Immature natural killer cell (primary cell): Measurements from ENCODE around the gene ZNF714. TPM values are rescaled to one million over a fixed set of nuclear protein-coding genes. Genes with fewer than 3 reads are reported as not detected.
A peak's percentile ranks its signal among the peaks of the same experiment; 100 is the strongest.
"Not testable (repeated sequence)": the region's sequence is repeated elsewhere in the genome, so short reads cannot be mapped to it uniquely, and the experiment has no call there.

Experiments
- DNase-seq, 3 donors: peaks; one replicate each; pipeline ENCODE4 v3.0.0; 2022; ENCODE audit warnings: mixed read lengths in 1 of 3
- H3K27ac Mint-ChIP-seq, 6 donors: one replicate each; pipeline ENCODE4 v1.8.0; 2020; ENCODE audit warnings: mixed read lengths in 6 of 6, mild to moderate bottlenecking in 5 of 6, inconsistent platforms in 4 of 6, moderate library complexity in 3 of 6
- H3K27me3 Mint-ChIP-seq, 3 donors: one replicate each; pipeline ENCODE4 v1.8.0; 2020 to 2021; ENCODE audit warnings: low read depth in 3 of 3, mild to moderate bottlenecking in 3 of 3, mixed read lengths in 3 of 3, moderate library complexity in 3 of 3, inconsistent platforms in 1 of 3
- H3K36me3 Mint-ChIP-seq, 3 donors: one replicate each; pipeline ENCODE4 v1.8.0; 2020; ENCODE audit warnings: mixed read lengths in 3 of 3, inconsistent platforms in 2 of 3, mild to moderate bottlenecking in 2 of 3
- H3K4me1 Mint-ChIP-seq, 2 donors: one replicate each; pipeline ENCODE4 v1.8.0; 2020; ENCODE audit warnings: inconsistent platforms in 2 of 2, mild to moderate bottlenecking in 2 of 2, mixed read lengths in 2 of 2, moderate library complexity in 1 of 2
- H3K4me3 Mint-ChIP-seq, 5 donors: one replicate each; pipeline ENCODE4 v1.8.0; 2020; ENCODE audit warnings: mild to moderate bottlenecking in 5 of 5, mixed read lengths in 5 of 5, inconsistent platforms in 3 of 5, moderate library complexity in 3 of 5
- H3K9me3 Mint-ChIP-seq, 6 donors: one replicate each; pipeline ENCODE4 v1.8.0; 2020; ENCODE audit warnings: mild to moderate bottlenecking in 6 of 6, mixed read lengths in 6 of 6, inconsistent platforms in 4 of 6, moderate library complexity in 3 of 6
- polyA plus RNA-seq, 3 donors: library from polyadenylated mRNA; unstranded; fragments of 300-500 nt; fragmentation: Illumina TruSeq; gene quantifications; one replicate each; pipeline ENCODE4 v1.2.3, GENCODE V29; 2021

ZNF714 gene
- polyA plus RNA-seq, 3 donors from 2014 or later = 2.1 to 7.0 (median 4.1) TPM

- no peak overlapping the region for H3K4me3 Mint-ChIP-seq
- no peak for DNase-seq
- no peaks in the 10 kb centered on the region for H3K4me1 Mint-ChIP-seq
- no peak overlapping the region for H3K27ac Mint-ChIP-seq
- peaks cover 0 to 1% (median 0%) of the 10 kb centered on the region in 3 donors for H3K27me3 Mint-ChIP-seq
- peaks cover 14 to 36% (median 18%) of the 10 kb centered on the region in 6 donors for H3K9me3 Mint-ChIP-seq
- H3K36me3 Mint-ChIP-seq = peaks cover 45 to 73% (median 58%) of the 10 kb centered on the region in 3 donors
Measured at GRCh38 chr19:21110183-21110582, 28.2 kb downstream of the ZNF714 start.

GRCh38 chr19:21115430-21115829 lies 33.4 kb downstream of the ZNF714 start:
- Mint-ChIP-seq H3K9me3 (peaks cover 36 to 69% (median 39%) of the 10 kb centered on the region in 6 donors), H3K4me3 (no peak overlapping the region), H3K27me3 (no peaks in the 10 kb centered on the region), H3K4me1 (peaks cover 6 to 26% of the 10 kb centered on the region in 2 donors), H3K27ac (no peak overlapping the region), H3K36me3 (peaks cover 51 to 73% (median 62%) of the 10 kb centered on the region in 3 donors)
- no peak for DNase-seq

- Mint-ChIP-seq H3K4me3 (peak overlapping the region in 1 of 5 donors; percentile 15), H3K36me3 (peaks cover 41 to 61% (median 54%) of the 10 kb centered on the region in 3 donors), H3K27ac (peak overlapping the region in 1 of 6 donors; percentile 42), H3K9me3 (peaks cover 33 to 55% (median 39%) of the 10 kb centered on the region in 6 donors), H3K27me3 (no peaks in the 10 kb centered on the region), H3K4me1 (peaks cover 6 to 26% of the 10 kb centered on the region in 2 donors)
- peak in 1 of 3 donors; percentile 3 for DNase-seq
Measured at GRCh38 chr19:21117041-21117907, 35.3 kb downstream of the ZNF714 start.

GRCh38 chr19:21126078-21126477 lies 44.1 kb downstream of the ZNF714 start:
- no peak overlapping the region for H3K4me3 Mint-ChIP-seq
- peaks cover 0 to 5% (median 4%) of the 10 kb centered on the region in 3 donors for H3K27me3 Mint-ChIP-seq
- no peaks in the 10 kb centered on the region for H3K4me1 Mint-ChIP-seq
- DNase-seq = no peak
- peaks cover 0 to 27% (median 13%) of the 10 kb centered on the region in 6 donors for H3K9me3 Mint-ChIP-seq
- H3K27ac Mint-ChIP-seq = no peak overlapping the region
- peaks cover 8 to 28% (median 18%) of the 10 kb centered on the region in 3 donors for H3K36me3 Mint-ChIP-seq

- Mint-ChIP-seq H3K9me3 (peaks cover 0 to 27% (median 13%) of the 10 kb centered on the region in 6 donors), H3K27ac (no peak overlapping the region), H3K4me3 (no peak overlapping the region), H3K4me1 (no peaks in the 10 kb centered on the region), H3K36me3 (peaks cover 8 to 25% (median 15%) of the 10 kb centered on the region in 3 donors), H3K27me3 (peaks cover 0 to 5% (median 4%) of the 10 kb centered on the region in 3 donors)
- DNase-seq = no peak
Measured at GRCh38 chr19:21127001-21127400, 45.0 kb downstream of the ZNF714 start.

GRCh38 chr19:21127898-21128297 lies 45.9 kb downstream of the ZNF714 start:
- no peak for DNase-seq
- Mint-ChIP-seq H3K4me1 (no peaks in the 10 kb centered on the region), H3K36me3 (peaks cover 8 to 25% (median 14%) of the 10 kb centered on the region in 3 donors), H3K4me3 (no peak overlapping the region), H3K27ac (no peak overlapping the region), H3K27me3 (peaks cover 0 to 5% (median 4%) of the 10 kb centered on the region in 3 donors), H3K9me3 (peaks cover 0 to 23% (median 11%) of the 10 kb centered on the region in 6 donors)

- peaks cover 0 to 21% (median 11%) of the 10 kb centered on the region in 6 donors for H3K9me3 Mint-ChIP-seq
- H3K36me3 Mint-ChIP-seq = peaks cover 8 to 22% (median 14%) of the 10 kb centered on the region in 3 donors
- no peak overlapping the region for H3K4me3 Mint-ChIP-seq
- H3K27ac Mint-ChIP-seq = no peak overlapping the region
- no peak for DNase-seq
- no peaks in the 10 kb centered on the region for H3K4me1 Mint-ChIP-seq
- H3K27me3 Mint-ChIP-seq = peaks cover 0 to 5% (median 4%) of the 10 kb centered on the region in 3 donors
Measured at GRCh38 chr19:21128901-21129698, 47.1 kb downstream of the ZNF714 start.

- H3K36me3 Mint-ChIP-seq = peaks cover 8 to 21% (median 13%) of the 10 kb centered on the region in 3 donors
- no peak overlapping the region for H3K27ac Mint-ChIP-seq
- H3K4me1 Mint-ChIP-seq = no peaks in the 10 kb centered on the region
- H3K27me3 Mint-ChIP-seq = peaks cover 0 to 5% (median 4%) of the 10 kb centered on the region in 3 donors
- no peak for DNase-seq
- H3K4me3 Mint-ChIP-seq = no peak overlapping the region
- peaks cover 0 to 20% (median 12%) of the 10 kb centered on the region in 6 donors for H3K9me3 Mint-ChIP-seq
Measured at GRCh38 chr19:21130097-21130775, 48.2 kb downstream of the ZNF714 start.

GRCh38 chr19:21133633-21134032 lies 51.6 kb downstream of the ZNF714 start:
- Mint-ChIP-seq H3K4me3 (no peak overlapping the region), H3K27me3 (peaks cover 0 to 4% (median 0%) of the 10 kb centered on the region in 3 donors), H3K27ac (no peak overlapping the region), H3K4me1 (no peaks in the 10 kb centered on the region), H3K9me3 (peaks cover 0 to 9% (median under 1%) of the 10 kb centered on the region in 6 donors), H3K36me3 (peaks cover 6 to 8% (median 6%) of the 10 kb centered on the region in 3 donors)
- no peak for DNase-seq

GRCh38 chr19:21134934-21135366 lies 52.9 kb downstream of the ZNF714 start:
- H3K4me1 Mint-ChIP-seq = no peaks in the 10 kb centered on the region
- peaks cover 6% of the 10 kb centered on the region in 3 donors for H3K36me3 Mint-ChIP-seq
- H3K9me3 Mint-ChIP-seq = peaks cover 0 to 9% (median 0%) of the 10 kb centered on the region in 6 donors
- H3K27me3 Mint-ChIP-seq = peaks cover 0 to 4% (median 0%) of the 10 kb centered on the region in 3 donors
- H3K4me3 Mint-ChIP-seq = no peak overlapping the region
- DNase-seq = no peak
- H3K27ac Mint-ChIP-seq = no peak overlapping the region

GRCh38 chr19:21135433-21135832 lies 53.4 kb downstream of the ZNF714 start:
- Mint-ChIP-seq H3K9me3 (peaks cover 0 to 5% (median 0%) of the 10 kb centered on the region in 6 donors), H3K27me3 (peaks cover 0 to under 1% (median 0%) of the 10 kb centered on the region in 3 donors), H3K36me3 (peaks cover under 1 to 1% (median under 1%) of the 10 kb centered on the region in 3 donors), H3K27ac (no peak overlapping the region), H3K4me1 (no peaks in the 10 kb centered on the region), H3K4me3 (no peak overlapping the region)
- no peak for DNase-seq

- H3K27ac Mint-ChIP-seq = no peak overlapping the region
- H3K36me3 Mint-ChIP-seq = no peaks in the 10 kb centered on the region
- no peak for DNase-seq
- peaks cover 0 to 3% (median 0%) of the 10 kb centered on the region in 6 donors for H3K9me3 Mint-ChIP-seq
- H3K4me3 Mint-ChIP-seq = no peak overlapping the region
- H3K27me3 Mint-ChIP-seq = peaks cover 2 to 10% (median 4%) of the 10 kb centered on the region in 3 donors
- peaks cover 14 to 18% of the 10 kb centered on the region in 2 donors for H3K4me1 Mint-ChIP-seq
Measured at GRCh38 chr19:21138130-21138529, 56.1 kb downstream of the ZNF714 start.

- H3K9me3 Mint-ChIP-seq, H3K27ac Mint-ChIP-seq, H3K27me3 Mint-ChIP-seq, DNase-seq: not testable (repeated sequence)
- Mint-ChIP-seq H3K4me3 (peak overlapping the region in 2 of 5 donors; percentile 10 to 95), H3K4me1 (peaks cover 23 to 43% of the 10 kb centered on the region in 2 donors), H3K36me3 (peaks cover 12 to 22% (median 12%) of the 10 kb centered on the region in 3 donors)
Measured at GRCh38 chr19:21141006-21141405, 59.0 kb downstream of the ZNF714 start.
